B cell (primary cell): ENCODE results near the gene OR3A2. TPM values are rescaled to one million over a fixed set of nuclear protein-coding genes. Genes with fewer than 3 reads are reported as not detected.
"Not testable (repeated sequence)": the region's sequence is repeated elsewhere in the genome, so short reads cannot be mapped to it uniquely, and the experiment has no call there.

Experiments used
- ATAC-seq: fragments of 200-7000 bp; cut with Tn5 transposase; one replicate; pipeline ENCODE4 v1.10.0; 2021; ENCODE audit warnings: low read depth, mild to moderate bottlenecking, moderate number of reproducible peaks, moderate library complexity
- CTCF ChIA-PET: fragments of 350-600 bp; sonication (Branson Sonifier 250); formaldehyde crosslinking; loops from one replicate; lab custom pipeline; 2021; ENCODE audit warnings: antibody characterized with exemption, inconsistent platforms; lab: Charles Lee
- POLR2A ChIA-PET: fragments of 350-600 bp; sonication (Branson Sonifier 250); formaldehyde crosslinking; loops from one replicate; lab custom pipeline; 2021; ENCODE audit warnings: antibody characterized with exemption; lab: Charles Lee
- DNase-seq: peaks from one replicate; pipeline ENCODE4 v3.0.0; 2013
- H2AFZ ChIP-seq: 2 replicates; pipeline ENCODE4 v1.6.1; 2012; ENCODE audit warnings: mild to moderate bottlenecking, low read depth, low read length; ENCODE audit not compliant: insufficient read depth, poor library complexity, severe bottlenecking
- H3K27ac ChIP-seq, 2 donors: 1 replicate in 1 of 2; 2 replicates in 1 of 2; pipeline ENCODE4 v1.5.1; 2012 to 2013; ENCODE audit warnings: low read length in 2 of 2, mild to moderate bottlenecking in 2 of 2, moderate library complexity in 1 of 2
- H3K27me3 ChIP-seq, 4 experiments: fragments of 200-600 bp in 1 of 4; sonication (generic) in 1 of 4; replicated peaks in 1 of 4; 1 replicate in 2 of 4; 2 replicates in 2 of 4; pipeline versions ENCODE4 v1.6.1 to v1.7.0; 2013 to 2016; ENCODE audit warnings: low read length in 3 of 4, mild to moderate bottlenecking in 2 of 4, mixed read lengths in 1 of 4, moderate library complexity in 1 of 4; ENCODE audit not compliant: insufficient read depth in 4 of 4, control insufficient read depth in 3 of 4; ENCODE audit errors: control extremely low read depth in 1 of 4
- H3K36me3 ChIP-seq, 2 experiments: replicated peaks in 1 of 2; 1 replicate in 1 of 2; 2 replicates in 1 of 2; pipeline versions ENCODE4 v1.6.1 to v1.7.1; 2013; ENCODE audit warnings: low read length in 1 of 2; ENCODE audit not compliant: insufficient read depth in 2 of 2, control insufficient read depth in 1 of 2; ENCODE audit errors: control extremely low read depth in 1 of 2, extremely low read depth in 1 of 2
- H3K4me1 ChIP-seq, 2 donors: fragments of 200-600 bp in 1 of 2; sonication (generic) in 1 of 2; 1 replicate in 1 of 2; 2 replicates in 1 of 2; pipeline versions ENCODE4 v1.5.1 to v1.6.1; 2013 to 2017; ENCODE audit warnings: low read length in 2 of 2; ENCODE audit not compliant: control insufficient read depth in 2 of 2, insufficient read depth in 2 of 2
- H3K4me2 ChIP-seq: replicated peaks from 2 replicates; pipeline ENCODE3; 2012; ENCODE audit warnings: mild to moderate bottlenecking, low read depth, low read length; ENCODE audit not compliant: poor library complexity, severe bottlenecking
- H3K4me3 ChIP-seq, 5 experiments: fragments of 200-600 bp in 1 of 5; sonication (generic) in 1 of 5; 1 replicate in 3 of 5; 2 replicates in 2 of 5; pipeline versions ENCODE4 v1.5.1 to v1.7.0; 2011 to 2016; ENCODE audit warnings: low read length in 4 of 5, mild to moderate bottlenecking in 4 of 5, low read depth in 2 of 5, control low read depth in 1 of 5, moderate library complexity in 1 of 5; ENCODE audit not compliant: insufficient read depth in 1 of 5; ENCODE audit errors: control extremely low read depth in 1 of 5, extremely low read depth in 1 of 5
- H3K79me2 ChIP-seq: fragments of 200-600 bp; sonication (generic); one replicate; pipeline ENCODE4 v1.6.0; 2016; ENCODE audit warnings: low read length; ENCODE audit not compliant: control insufficient read depth, insufficient read depth
- H3K9ac ChIP-seq: fragments of 200-600 bp; sonication (generic); 2 replicates; pipeline ENCODE4 v1.6.1; 2017; ENCODE audit warnings: mild to moderate bottlenecking, low read length, moderate library complexity
- H3K9me3 ChIP-seq, 3 donors: one replicate each; pipeline versions ENCODE4 v1.6.1 to v1.7.1; 2013; ENCODE audit warnings: low read length in 2 of 3; ENCODE audit not compliant: control insufficient read depth in 2 of 3, insufficient read depth in 1 of 3; ENCODE audit errors: control extremely low read depth in 1 of 3
- H4K20me1 ChIP-seq: 2 replicates; pipeline ENCODE4 v1.6.0; 2012; ENCODE audit warnings: mild to moderate bottlenecking, low read length; ENCODE audit not compliant: insufficient read depth, control insufficient read depth, poor library complexity, severe bottlenecking
- H3K27ac Mint-ChIP-seq: one replicate; pipeline ENCODE4 v1.8.0; 2021; ENCODE audit warnings: mixed read lengths
- H3K27me3 Mint-ChIP-seq: one replicate; pipeline ENCODE4 v1.8.0; 2021; ENCODE audit warnings: mixed read lengths
- H3K4me1 Mint-ChIP-seq: one replicate; pipeline ENCODE4 v1.8.0; 2021; ENCODE audit warnings: mixed read lengths
- H3K4me3 Mint-ChIP-seq: one replicate; pipeline ENCODE4 v1.8.0; 2021; ENCODE audit warnings: mixed read lengths
- H3K9me3 Mint-ChIP-seq: one replicate; pipeline ENCODE4 v1.8.0; 2022; ENCODE audit warnings: mixed read lengths; ENCODE audit not compliant: insufficient read depth
- CTCF ChIP-seq: fragments of 200-600 bp; IDR thresholded peaks from one replicate; pipeline ENCODE4 v1.8.0; 2022; ENCODE audit warnings: antibody characterized with exemption, mild to moderate bottlenecking
- EZH2 ChIP-seq: IDR thresholded peaks from 2 replicates; pipeline ENCODE4 v1.6.1; 2012; ENCODE audit warnings: borderline replicate concordance, low read depth, mild to moderate bottlenecking, moderate library complexity, low read length; ENCODE audit not compliant: insufficient read depth, poor library complexity, severe bottlenecking
- WGBS: methylation state at CpG from one replicate; pipeline ENCODE4 v1.1.5; 2013; ENCODE audit warnings: missing lambda C conversion rate; ENCODE audit not compliant: insufficient coverage; 5-methylcytosine and 5-hydroxymethylcytosine counted together
- intact Hi-C: fragments of 100-400 bp; cut with micrococcal nuclease; formaldehyde crosslinking; loops from one replicate; pipeline ENCODE4 v1.10.0; 2022
- polyA plus RNA-seq: library from polyadenylated mRNA; depleted of rRNA; stranded (reverse); fragments of >200 nt; gene quantifications from 2 replicates; pipeline ENCODE4 v1.2.3, GENCODE V29; 2012
- total RNA-seq, 2 donors: library from RNA; stranded (reverse); fragments of 120-200 nt in 1 of 2; gene quantifications; 1 replicate in 1 of 2; 2 replicates in 1 of 2; pipeline versions ENCODE4 v1.2.3 to v1.2.4, GENCODE V29; 2013 to 2022

Gene OR3A2
- total and polyA plus RNA-seq, 2 donors (not counting 1 experiment from before 2014, with no cell fraction given) = 0.37 to 1.9 TPM

DNA sequence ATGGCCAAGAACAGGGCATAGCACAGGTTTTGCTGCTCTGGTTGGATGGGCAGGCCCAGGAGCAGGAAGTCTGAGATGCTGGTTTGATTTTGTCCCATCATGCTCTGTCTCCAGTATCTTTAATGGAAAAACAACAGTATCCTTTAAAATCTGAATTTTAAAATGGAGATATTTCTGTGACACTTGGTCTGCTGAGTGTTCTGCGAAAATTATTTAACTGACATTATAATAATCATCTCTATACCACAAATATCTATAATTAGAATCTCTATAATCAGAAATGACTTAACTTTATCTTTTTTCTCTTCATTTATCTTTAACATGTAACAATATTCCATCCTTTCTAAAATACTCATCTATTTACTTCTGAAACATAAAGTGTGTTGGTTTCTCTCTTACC is 12.2 kb upstream of the OR3A2 start, which contains the start of gene OR1E1:
TSS of gene OR1E1 (minus strand) at position 101 of the 400 bp plus-strand sequence. CDS start at position 101, 0 bp downstream.
- H3K4me3 ChIP-seq = no peak within 1 kb of the TSS
- ATAC-seq (no peak), DNase-seq (no peak)
- no peak within 1 kb of the TSS for H3K27ac ChIP-seq
- intact Hi-C loops = no loop called here
- no peak within 1 kb of the TSS for H3K9ac ChIP-seq
- H3K4me2 ChIP-seq = no peak within 1 kb of the TSS
- TF ChIP-seq EZH2 (no peak), CTCF (no peak)
- H3K36me3 ChIP-seq = no peaks in the 10 kb centered on the region
- no CpG with 5 or more reads among the region's 1 CpG for WGBS
- Mint-ChIP-seq H3K9me3 (no peaks in the 10 kb centered on the region), H3K27me3 (peaks cover 23% of the 10 kb centered on the region), H3K4me3 (no peak within 1 kb of the TSS), H3K27ac (no peak within 1 kb of the TSS), H3K4me1 (no peaks in the 10 kb centered on the region)
- H3K79me2 ChIP-seq = no peaks in the 10 kb centered on the region
- H3K27me3 ChIP-seq = peaks cover 0 to 4% (median 0%) of the 10 kb centered on the region in 4 experiments
- H3K9me3 ChIP-seq = no peaks in the 10 kb centered on the region
- H2AFZ ChIP-seq = no peak within 1 kb of the TSS
- POLR2A ChIA-PET = no interaction called here
- CTCF ChIA-PET = no interaction called here
- H4K20me1 ChIP-seq = no peaks in the 10 kb centered on the region
- H3K4me1 ChIP-seq = no peaks in the 10 kb centered on the region

DNA sequence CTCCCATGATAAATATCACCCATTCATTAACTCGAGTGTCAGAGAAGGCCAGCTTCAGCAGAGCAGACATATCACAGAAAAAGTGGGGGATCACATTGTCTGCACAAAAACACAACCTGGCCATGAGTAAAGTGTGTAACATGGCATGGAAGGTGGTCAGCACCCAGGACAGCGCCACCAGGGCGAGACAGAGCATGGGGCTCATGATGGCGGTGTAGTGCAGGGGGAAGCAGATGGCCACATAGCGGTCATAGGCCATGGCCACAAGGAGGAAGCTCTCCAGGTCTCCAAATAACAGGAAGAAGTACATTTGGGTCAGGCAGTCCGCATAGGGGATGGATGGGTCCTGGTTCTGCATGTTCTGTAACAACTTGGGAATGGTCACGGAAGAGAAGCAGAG is 11.7 kb upstream of the OR3A2 start:
- POLR2A ChIA-PET, H3K36me3 ChIP-seq, H3K27me3 ChIP-seq, H4K20me1 ChIP-seq, CTCF ChIA-PET, H3K4me3 ChIP-seq, H3K79me2 ChIP-seq, H3K9ac ChIP-seq, intact Hi-C loops, H3K4me1 ChIP-seq, H3K27ac ChIP-seq, H3K4me2 ChIP-seq, DNase-seq, H3K4me1 Mint-ChIP-seq, H3K9me3 ChIP-seq, H3K4me3 Mint-ChIP-seq, H3K9me3 Mint-ChIP-seq, ATAC-seq, H2AFZ ChIP-seq, H3K27ac Mint-ChIP-seq: not testable (repeated sequence)
- H3K27me3 Mint-ChIP-seq = peaks cover 23% of the 10 kb centered on the region
- WGBS = 41% methylated on average over 5 of the region's 7 CpGs
